GM18526 (cell line): ENCODE measurements around the gene SLC1A7.

Source experiments
- POLR2A ChIP-seq: IDR thresholded peaks from 3 replicates; pipeline ENCODE4 v1.6.1; 2011; ENCODE audit not compliant: insufficient read length; ENCODE audit errors: extremely low read depth

Gene SLC1A7

DNA sequence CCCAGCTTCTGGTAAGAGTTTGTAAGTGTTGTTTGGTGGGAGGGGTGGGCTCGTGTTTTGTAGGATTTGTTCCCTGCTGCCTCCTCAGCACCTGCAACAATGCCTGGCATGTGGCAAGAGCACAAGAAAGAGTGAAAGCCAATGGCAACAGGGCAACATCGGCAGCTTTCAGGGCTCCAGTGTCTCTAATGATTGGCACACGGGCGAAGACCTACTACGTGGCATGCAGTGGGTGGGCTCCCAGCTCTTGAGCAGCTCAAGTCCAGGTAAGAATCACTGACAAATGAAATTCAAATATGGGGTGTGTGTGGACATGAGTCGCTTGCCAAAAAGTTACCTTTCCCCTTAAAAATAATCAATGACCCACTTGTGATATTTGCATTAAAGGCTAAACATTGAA is 23.9 kb upstream of the SLC1A7 start:
- no peak for TF ChIP-seq POLR2A

DNA sequence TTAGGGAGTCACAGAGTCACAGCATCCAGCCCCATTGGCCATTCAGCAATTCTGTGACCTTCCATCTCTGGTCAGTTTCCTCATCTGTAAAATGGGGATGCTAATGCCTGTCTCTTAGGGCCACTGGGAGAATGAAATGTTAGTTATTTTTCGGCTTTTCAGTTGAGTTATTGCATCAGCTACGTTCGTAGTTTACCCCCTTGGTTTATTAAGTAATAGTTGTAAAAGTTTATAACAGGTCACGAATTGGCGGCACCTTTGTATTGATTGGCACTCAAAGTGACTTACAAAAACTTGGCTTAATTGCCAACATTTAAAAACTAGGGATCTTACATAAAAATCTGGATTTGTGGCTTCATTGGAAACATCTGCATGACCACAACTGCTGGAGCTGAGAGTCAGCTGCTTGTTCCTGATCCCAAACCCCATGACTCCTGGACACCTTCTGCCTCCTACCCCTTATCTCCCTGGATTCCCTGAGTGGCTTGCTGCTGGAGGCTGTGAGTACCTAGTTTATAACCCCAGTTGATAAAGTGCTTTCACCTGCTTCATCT is 23.0 kb upstream of the SLC1A7 start:
- TF ChIP-seq POLR2A = no peak

- TF ChIP-seq POLR2A = no peak
Measured at GRCh38 chr1:53163291-53163768, 20.9 kb upstream of the SLC1A7 start.

GRCh38 chr1:53162621-53163020 is 20.2 kb upstream of the SLC1A7 start:
- no peak for TF ChIP-seq POLR2A

DNA sequence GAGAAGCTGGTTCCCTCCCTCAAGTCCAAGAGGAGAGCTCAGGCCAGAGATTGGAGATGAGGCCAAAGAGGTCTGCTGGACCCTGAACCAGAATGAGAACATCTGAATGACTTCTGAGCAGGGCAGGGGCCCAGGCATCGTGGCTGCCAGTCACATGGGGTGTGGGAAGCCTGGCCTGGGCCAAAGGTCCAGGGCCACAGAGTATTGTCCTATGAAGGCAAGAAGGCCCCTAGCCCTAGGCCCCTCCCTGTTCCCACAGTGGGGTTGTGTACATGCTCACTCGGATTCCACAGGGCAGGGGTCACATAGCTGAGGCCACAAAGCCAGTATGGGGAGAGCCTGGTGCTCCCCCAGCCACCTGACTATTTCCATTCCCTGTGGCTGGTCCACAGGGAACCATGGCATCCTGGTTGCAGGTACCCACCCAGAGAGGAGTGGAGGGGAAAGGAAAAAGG is 18.5 kb upstream of the SLC1A7 start:
- TF ChIP-seq POLR2A = no peak

DNA sequence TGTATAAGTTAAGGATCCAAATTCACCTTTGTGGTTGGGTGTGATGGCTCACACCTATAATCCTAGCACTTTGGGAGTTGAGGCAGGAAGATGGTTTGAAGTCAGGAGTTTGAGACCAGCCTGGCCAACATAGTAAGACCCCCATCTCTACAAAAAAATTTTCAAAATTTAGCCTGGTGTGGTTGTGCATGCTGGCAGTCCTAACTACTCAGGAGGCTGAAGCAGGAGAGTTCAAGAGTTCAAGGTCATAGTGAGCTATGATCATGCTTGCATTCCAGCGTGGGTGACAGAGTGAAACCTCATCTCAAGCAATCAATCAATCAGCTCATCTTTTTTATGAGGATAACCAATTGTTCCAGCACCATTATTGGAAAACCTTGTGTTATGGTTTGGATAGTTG is 16.5 kb upstream of the SLC1A7 start:
- no peak for TF ChIP-seq POLR2A

GRCh38 chr1:53156783-53157182 is 14.3 kb upstream of the SLC1A7 start:
- no peak for TF ChIP-seq POLR2A

DNA sequence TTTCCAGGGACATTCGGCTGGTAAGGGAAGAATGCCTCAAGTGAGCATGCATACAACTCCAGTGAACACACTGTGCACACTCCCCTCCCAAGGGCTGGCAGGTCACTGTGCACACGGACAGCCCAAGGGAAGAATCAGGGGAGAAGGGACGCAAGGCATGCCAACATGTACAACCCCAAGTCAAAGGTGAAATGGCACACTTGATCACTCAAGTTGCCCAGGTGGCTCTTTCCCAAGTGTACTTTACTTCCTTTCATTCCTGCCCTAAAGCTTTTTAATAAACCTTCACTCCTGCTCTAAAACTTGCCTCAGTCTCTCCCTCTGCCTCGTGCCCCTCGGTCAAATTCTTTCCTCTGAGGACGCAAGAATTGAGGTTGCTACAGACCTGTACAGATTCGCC is 13.5 kb upstream of the SLC1A7 start:
- no peak for TF ChIP-seq POLR2A

- TF ChIP-seq POLR2A = no peak
Measured at GRCh38 chr1:53155534-53155933, 13.1 kb upstream of the SLC1A7 start.

GRCh38 chr1:53154859-53155438 is 12.5 kb upstream of the SLC1A7 start:
- TF ChIP-seq POLR2A = no peak

DNA sequence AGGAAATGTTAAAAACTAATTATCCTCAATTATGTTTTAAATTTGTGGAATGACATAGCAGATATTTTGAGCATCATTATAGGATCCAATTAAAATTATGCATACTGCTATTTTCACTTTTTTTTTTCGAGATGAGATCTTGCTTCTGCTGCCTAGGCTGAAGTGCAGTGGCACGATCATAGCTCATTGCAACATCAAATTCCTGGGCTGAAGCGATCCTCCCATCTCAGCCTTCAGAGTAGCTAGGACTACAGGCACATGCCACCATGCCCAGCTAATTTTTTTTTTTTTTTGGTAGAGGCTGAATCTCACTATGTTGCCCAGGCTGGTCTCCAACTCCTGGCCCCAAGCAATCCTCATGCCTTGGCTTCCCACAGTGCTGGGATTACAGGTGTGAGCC is 11.3 kb upstream of the SLC1A7 start:
- TF ChIP-seq POLR2A = no peak

DNA sequence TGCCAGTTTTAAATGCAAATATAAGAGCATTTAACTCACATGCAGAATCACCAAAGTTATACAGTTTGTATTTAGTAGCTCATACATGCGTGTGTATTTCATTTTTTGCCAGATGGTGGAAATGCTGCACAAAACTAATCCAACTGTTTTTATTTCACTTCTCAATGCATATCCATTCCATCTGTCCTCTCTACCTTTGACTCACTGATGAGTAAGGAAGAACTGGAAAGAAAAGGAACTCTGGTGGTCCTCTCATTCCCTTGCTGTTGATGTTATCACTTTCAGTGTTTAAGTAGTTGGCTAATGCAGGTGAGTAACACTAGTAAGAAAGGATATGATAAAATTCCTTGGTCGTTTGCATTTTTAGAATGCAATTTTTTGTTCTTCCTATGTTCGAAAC is 5.7 kb upstream of the SLC1A7 start:
- TF ChIP-seq POLR2A = no peak

- no peak for TF ChIP-seq POLR2A
Measured at GRCh38 chr1:53147174-53147573, 4.7 kb upstream of the SLC1A7 start.

GRCh38 chr1:53145942-53146708 is 3.7 kb upstream of the SLC1A7 start:
- TF ChIP-seq POLR2A = no peak

- TF ChIP-seq POLR2A = no peak
Measured at GRCh38 chr1:53145619-53145941, 3.1 kb upstream of the SLC1A7 start.

- TF ChIP-seq POLR2A = no peak
Measured at GRCh38 chr1:53145051-53145600, 2.7 kb upstream of the SLC1A7 start.
